Endodermal cell (in vitro differentiated cells): Measurements from ENCODE around the gene UNC5CL. TPM values are rescaled to one million over a fixed set of nuclear protein-coding genes. Genes with fewer than 3 reads are reported as not detected.

ENCODE experiments used
- DNase-seq: peaks from one replicate; pipeline ENCODE4 v3.0.0-alpha.2; 2017
- H3K27ac ChIP-seq: 2 replicates; pipeline ENCODE4 v1.5.1; 2013; ENCODE audit warnings: mild to moderate bottlenecking, low read depth, low read length, moderate library complexity
- H3K27me3 ChIP-seq: 2 replicates; pipeline ENCODE4 v1.6.1; 2013; ENCODE audit warnings: mild to moderate bottlenecking, low read length, moderate library complexity; ENCODE audit not compliant: insufficient read depth, control insufficient read depth, poor library complexity, severe bottlenecking
- H3K36me3 ChIP-seq: 2 replicates; pipeline ENCODE4 v1.7.0; 2013; ENCODE audit warnings: mild to moderate bottlenecking, low read length, moderate library complexity; ENCODE audit not compliant: control insufficient read depth, insufficient read depth
- H3K4me1 ChIP-seq: one replicate; pipeline ENCODE4 v1.7.0; 2013; ENCODE audit warnings: low read length; ENCODE audit not compliant: control insufficient read depth, insufficient read depth
- H3K4me3 ChIP-seq: 2 replicates; pipeline ENCODE4 v1.5.1; 2013; ENCODE audit warnings: mild to moderate bottlenecking, low read length, moderate library complexity
- H3K9ac ChIP-seq: 2 replicates; pipeline ENCODE4 v1.6.1; 2013; ENCODE audit warnings: mild to moderate bottlenecking, low read length, moderate library complexity; ENCODE audit not compliant: poor library complexity, severe bottlenecking; ENCODE audit errors: extremely low read depth
- H3K9me3 ChIP-seq: 2 replicates; pipeline ENCODE4 v1.6.1; 2013; ENCODE audit warnings: mild to moderate bottlenecking, low read length, moderate library complexity; ENCODE audit not compliant: control insufficient read depth
- H3K27ac Mint-ChIP-seq: 2 replicates; pipeline ENCODE4 v1.8.0; 2020; ENCODE audit warnings: mixed read lengths
- H3K27me3 Mint-ChIP-seq: 2 replicates; pipeline ENCODE4 v1.8.0; 2021; ENCODE audit warnings: mild to moderate bottlenecking, mixed read lengths; ENCODE audit not compliant: insufficient read depth
- H3K36me3 Mint-ChIP-seq: 2 replicates; pipeline ENCODE4 v1.8.0; 2020; ENCODE audit warnings: low read depth, mixed read lengths
- H3K4me1 Mint-ChIP-seq: 2 replicates; pipeline ENCODE4 v1.8.0; 2020; ENCODE audit warnings: mixed read lengths
- H3K4me3 Mint-ChIP-seq: 2 replicates; pipeline ENCODE4 v1.8.0; 2020; ENCODE audit warnings: mild to moderate bottlenecking, moderate library complexity, mixed read lengths
- H3K9me3 Mint-ChIP-seq: 2 replicates; pipeline ENCODE4 v1.8.0; 2020; ENCODE audit warnings: mild to moderate bottlenecking, mixed read lengths
- WGBS, 2 experiments: methylation state at CpG; one replicate each; pipeline versions ENCODE4 v1.1.5 to v1.1.7; 2013; ENCODE audit warnings: missing lambda C conversion rate in 2 of 2, mixed read lengths in 1 of 2; ENCODE audit not compliant: insufficient coverage in 1 of 2, insufficient read length in 1 of 2; 5-methylcytosine and 5-hydroxymethylcytosine counted together
- total RNA-seq, 2 donors: library from RNA; stranded (reverse); fragmentation: NEBNext Ultra II Directional in 1 of 2; extraction: Animal tissue kit (Norgen Biotek cat#: 25700) in 1 of 2; gene quantifications; 2 replicates in 1 of 2; 3 replicates in 1 of 2; pipeline ENCODE4 v1.2.1, GENCODE V29; 2021
- TF ChIP-seq, protein P1 (sequence below): fragments of 200-600 bp; sonication (generic); conservative IDR thresholded peaks from 2 replicates; pipeline ENCODE4 v1.5.0; 2021; ENCODE audit warnings: antibody characterized with exemption, mild to moderate bottlenecking

Gene UNC5CL
- total RNA-seq, 2 donors from 2014 or later, result 3.8 to 4.7 TPM

- Mint-ChIP-seq H3K36me3 (peaks cover 78% of the 10 kb centered on the region), H3K4me1 (peaks cover 34% of the 10 kb centered on the region), H3K4me3 (no peak overlapping the region), H3K27ac (no peak overlapping the region), H3K9me3 (no peaks in the 10 kb centered on the region), H3K27me3 (no peaks in the 10 kb centered on the region)
- no peak overlapping the region for H3K9ac ChIP-seq
- H3K36me3 ChIP-seq, result peaks cover 89% of the 10 kb centered on the region
- H3K27me3 ChIP-seq, result no peaks in the 10 kb centered on the region
- no peaks in the 10 kb centered on the region for H3K9me3 ChIP-seq
- peaks cover 10% of the 10 kb centered on the region for H3K4me1 ChIP-seq
- TF ChIP-seq, protein P1, sequence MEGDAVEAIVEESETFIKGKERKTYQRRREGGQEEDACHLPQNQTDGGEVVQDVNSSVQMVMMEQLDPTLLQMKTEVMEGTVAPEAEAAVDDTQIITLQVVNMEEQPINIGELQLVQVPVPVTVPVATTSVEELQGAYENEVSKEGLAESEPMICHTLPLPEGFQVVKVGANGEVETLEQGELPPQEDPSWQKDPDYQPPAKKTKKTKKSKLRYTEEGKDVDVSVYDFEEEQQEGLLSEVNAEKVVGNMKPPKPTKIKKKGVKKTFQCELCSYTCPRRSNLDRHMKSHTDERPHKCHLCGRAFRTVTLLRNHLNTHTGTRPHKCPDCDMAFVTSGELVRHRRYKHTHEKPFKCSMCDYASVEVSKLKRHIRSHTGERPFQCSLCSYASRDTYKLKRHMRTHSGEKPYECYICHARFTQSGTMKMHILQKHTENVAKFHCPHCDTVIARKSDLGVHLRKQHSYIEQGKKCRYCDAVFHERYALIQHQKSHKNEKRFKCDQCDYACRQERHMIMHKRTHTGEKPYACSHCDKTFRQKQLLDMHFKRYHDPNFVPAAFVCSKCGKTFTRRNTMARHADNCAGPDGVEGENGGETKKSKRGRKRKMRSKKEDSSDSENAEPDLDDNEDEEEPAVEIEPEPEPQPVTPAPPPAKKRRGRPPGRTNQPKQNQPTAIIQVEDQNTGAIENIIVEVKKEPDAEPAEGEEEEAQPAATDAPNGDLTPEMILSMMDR, result no peak
- H3K27ac ChIP-seq, result no peak overlapping the region
- DNase-seq, result no peak
- H3K4me3 ChIP-seq, result no peak overlapping the region
Measured at GRCh38 chr6:41083072-41083471, 44.1 kb upstream of the UNC5CL start.

GRCh38 chr6:41080621-41081020, 41.6 kb upstream of the UNC5CL start:
- Mint-ChIP-seq H3K4me3 (no peak overlapping the region), H3K27ac (no peak overlapping the region), H3K27me3 (no peaks in the 10 kb centered on the region), H3K36me3 (peaks cover 59% of the 10 kb centered on the region), H3K9me3 (no peaks in the 10 kb centered on the region), H3K4me1 (peaks cover 42% of the 10 kb centered on the region)
- Histone ChIP-seq H3K9ac (no peak overlapping the region), H3K27me3 (no peaks in the 10 kb centered on the region), H3K9me3 (no peaks in the 10 kb centered on the region), H3K4me3 (no peak overlapping the region), H3K4me1 (peaks cover 16% of the 10 kb centered on the region), H3K36me3 (peaks cover 67% of the 10 kb centered on the region), H3K27ac (no peak overlapping the region)
- 96 to 100% methylated on average over 2 of the region's 2 CpGs for WGBS, 2 experiments
- TF ChIP-seq, protein P1, result no peak
- DNase-seq, result no peak

DNA sequence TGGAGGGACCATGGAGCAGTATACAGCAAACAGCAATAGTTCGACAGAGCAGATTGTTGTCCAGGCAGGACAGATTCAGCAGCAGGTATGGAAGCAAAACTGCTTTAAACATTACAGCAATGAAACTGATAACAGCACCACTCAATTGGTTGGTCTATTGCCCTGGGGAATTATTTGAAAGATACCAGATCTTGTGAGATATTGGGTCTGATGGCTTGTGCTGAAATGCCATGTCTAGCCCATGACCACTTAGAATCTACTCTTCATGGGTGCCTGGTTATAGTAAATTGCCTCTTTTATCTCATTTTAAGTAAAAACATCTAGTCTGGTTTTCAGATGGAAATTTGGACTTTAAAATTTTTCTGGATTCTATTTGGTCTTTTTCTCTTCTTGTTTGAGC, 40.1 kb upstream of the UNC5CL start:
- Mint-ChIP-seq H3K27ac (no peak overlapping the region), H3K4me1 (peaks cover 57% of the 10 kb centered on the region), H3K36me3 (peaks cover 48% of the 10 kb centered on the region), H3K4me3 (no peak overlapping the region), H3K27me3 (no peaks in the 10 kb centered on the region), H3K9me3 (no peaks in the 10 kb centered on the region)
- Histone ChIP-seq H3K27ac (no peak overlapping the region), H3K4me1 (peaks cover 16% of the 10 kb centered on the region), H3K9me3 (no peaks in the 10 kb centered on the region), H3K9ac (no peak overlapping the region), H3K27me3 (no peaks in the 10 kb centered on the region), H3K36me3 (peaks cover 52% of the 10 kb centered on the region), H3K4me3 (no peak overlapping the region)
- TF ChIP-seq, protein P1, result no peak
- 97 to 100% methylated on average over 1 of the region's 1 CpG for WGBS, 2 experiments
- no peak for DNase-seq
